MCF 10A (cell line): ENCODE data around the gene P2RX3. TPM values are rescaled to one million over a fixed set of nuclear protein-coding genes. Genes with fewer than 3 reads are reported as not detected.
"Not testable (repeated sequence)": the region's sequence is repeated elsewhere in the genome, so short reads cannot be mapped to it uniquely, and the experiment has no call there.

Experiments used
- BruUV-seq: library from RNA; stranded (reverse); fragments of 400-500 nt; replicated peaks from 2 replicates; lab custom pipeline; 2021; lab: Mats Ljungman, UMichigan
- CTCF ChIA-PET: fragments of 300-600 bp; sonication (Branson Sonifier 250); formaldehyde crosslinking; extraction: SDS; loops from one replicate; lab custom pipeline; 2021; ENCODE audit warnings: antibody characterized with exemption, inconsistent platforms; lab: Yijun Ruan, JAX
- POLR2A ChIA-PET: fragments of 300-600, 350-650 bp; sonication (Branson Sonifier 250); formaldehyde crosslinking; extraction: SDS; loops from one replicate; lab custom pipeline; 2020; ENCODE audit warnings: antibody characterized with exemption, inconsistent platforms; lab: Yijun Ruan, JAX
- DNase-seq: peaks from one replicate; pipeline ENCODE4 v3.0.0-alpha.2; 2018; ENCODE audit not compliant: unreplicated experiment
- H3K27ac Mint-ChIP-seq: one replicate; pipeline ENCODE4 v1.8.0; 2022; ENCODE audit warnings: mild to moderate bottlenecking, low read depth, mixed read lengths; ENCODE audit not compliant: unreplicated experiment
- H3K27me3 Mint-ChIP-seq: one replicate; pipeline ENCODE4 v1.8.0; 2022; ENCODE audit warnings: mixed read lengths; ENCODE audit not compliant: insufficient read depth, unreplicated experiment
- H3K36me3 Mint-ChIP-seq: one replicate; pipeline ENCODE4 v1.8.0; 2022; ENCODE audit warnings: mild to moderate bottlenecking, moderate library complexity, mixed read lengths; ENCODE audit not compliant: insufficient read depth, unreplicated experiment
- H3K4me1 Mint-ChIP-seq: one replicate; pipeline ENCODE4 v1.8.0; 2022; ENCODE audit warnings: mixed read lengths; ENCODE audit not compliant: insufficient read depth, unreplicated experiment
- H3K4me3 Mint-ChIP-seq: one replicate; pipeline ENCODE4 v1.8.0; 2022; ENCODE audit warnings: mild to moderate bottlenecking, moderate library complexity, mixed read lengths; ENCODE audit not compliant: unreplicated experiment
- H3K9me3 Mint-ChIP-seq: one replicate; pipeline ENCODE4 v1.8.0; 2022; ENCODE audit warnings: mixed read lengths; ENCODE audit not compliant: unreplicated experiment
- intact Hi-C: fragments of 100-400 bp; cut with micrococcal nuclease; formaldehyde crosslinking; loops from 2 replicates; pipeline ENCODE4 v1.14.1; 2022
- total RNA-seq: library from RNA; stranded (reverse); gene quantifications from 2 replicates; pipeline ENCODE4 v1.2.3, GENCODE V29; 2022
- TF ChIP-seq, protein P1 (sequence below): fragments of 200-600 bp; IDR thresholded peaks from one replicate; pipeline ENCODE4 v1.8.0; 2022; ENCODE audit warnings: antibody characterized with exemption, mild to moderate bottlenecking; ENCODE audit not compliant: unreplicated experiment

Gene P2RX3
- total RNA-seq, 1 experiment from 2014 or later, result not detected

DNA sequence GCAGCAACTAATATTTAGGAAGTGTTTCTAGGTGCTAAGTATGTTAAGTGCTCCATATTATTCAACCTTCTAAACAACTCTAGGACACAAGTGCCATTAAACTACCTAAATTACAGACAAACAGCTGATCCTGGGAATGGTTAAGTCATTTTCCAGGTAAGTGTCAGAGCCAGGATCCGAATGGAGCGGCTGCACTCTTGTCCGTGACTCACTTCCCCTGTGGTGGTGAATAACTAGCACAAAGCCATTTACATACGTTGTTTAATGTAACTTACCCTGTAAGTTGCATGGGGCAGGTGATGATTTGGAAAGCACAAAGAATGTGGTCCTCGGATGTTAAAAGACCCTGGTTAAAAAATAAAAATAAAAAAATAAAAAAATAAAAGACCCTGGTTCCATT lies 61.1 kb downstream of the P2RX3 start:
- DNase-seq, result peak; percentile 42
- Mint-ChIP-seq H3K4me1 (no peaks in the 10 kb centered on the region), H3K9me3 (no peaks in the 10 kb centered on the region), H3K4me3 (no peak overlapping the region), H3K27me3 (no peaks in the 10 kb centered on the region), H3K27ac (no peak overlapping the region), H3K36me3 (peaks cover 1% of the 10 kb centered on the region)
- BruUV-seq, result no TSS peak
- intact Hi-C loops, result no loop called here
- TF ChIP-seq, protein P1, sequence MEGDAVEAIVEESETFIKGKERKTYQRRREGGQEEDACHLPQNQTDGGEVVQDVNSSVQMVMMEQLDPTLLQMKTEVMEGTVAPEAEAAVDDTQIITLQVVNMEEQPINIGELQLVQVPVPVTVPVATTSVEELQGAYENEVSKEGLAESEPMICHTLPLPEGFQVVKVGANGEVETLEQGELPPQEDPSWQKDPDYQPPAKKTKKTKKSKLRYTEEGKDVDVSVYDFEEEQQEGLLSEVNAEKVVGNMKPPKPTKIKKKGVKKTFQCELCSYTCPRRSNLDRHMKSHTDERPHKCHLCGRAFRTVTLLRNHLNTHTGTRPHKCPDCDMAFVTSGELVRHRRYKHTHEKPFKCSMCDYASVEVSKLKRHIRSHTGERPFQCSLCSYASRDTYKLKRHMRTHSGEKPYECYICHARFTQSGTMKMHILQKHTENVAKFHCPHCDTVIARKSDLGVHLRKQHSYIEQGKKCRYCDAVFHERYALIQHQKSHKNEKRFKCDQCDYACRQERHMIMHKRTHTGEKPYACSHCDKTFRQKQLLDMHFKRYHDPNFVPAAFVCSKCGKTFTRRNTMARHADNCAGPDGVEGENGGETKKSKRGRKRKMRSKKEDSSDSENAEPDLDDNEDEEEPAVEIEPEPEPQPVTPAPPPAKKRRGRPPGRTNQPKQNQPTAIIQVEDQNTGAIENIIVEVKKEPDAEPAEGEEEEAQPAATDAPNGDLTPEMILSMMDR, result no peak
- POLR2A ChIA-PET, result no interaction called here
- CTCF ChIA-PET, result interaction anchor here (0.9 to 1.0 kb wide), 2 partner anchors 30 to 53 kb away, joined by 3 read pairs; no protein-coding TSS in a partner anchor

DNA sequence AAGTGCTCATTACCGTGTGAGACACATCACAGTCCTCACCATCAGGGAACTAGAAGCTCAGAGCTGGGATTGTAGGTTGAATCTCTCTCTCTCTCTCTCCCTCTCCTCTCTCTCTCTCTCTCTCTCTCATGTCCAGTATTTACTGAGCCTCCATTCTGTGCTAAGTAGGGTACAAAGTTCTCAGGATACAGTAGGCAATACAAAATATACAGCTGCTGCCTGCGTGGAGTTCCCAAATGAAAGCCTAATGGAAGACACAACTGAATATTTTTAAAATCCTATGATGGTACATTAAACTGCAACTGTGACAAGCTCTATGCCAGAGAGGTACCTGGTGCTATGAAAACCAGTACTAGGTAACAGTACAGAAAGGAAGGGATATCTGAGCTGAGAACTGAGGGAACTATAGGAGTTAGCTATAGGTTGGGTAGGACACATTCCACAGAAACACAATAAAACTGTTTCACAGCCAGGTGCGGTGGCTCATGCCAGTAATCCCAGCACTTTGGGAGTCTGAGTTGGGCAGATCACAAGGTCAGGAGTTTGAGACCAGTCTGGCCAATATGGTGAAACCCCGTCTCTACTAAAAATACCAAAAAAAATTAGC lies 61.9 kb downstream of the P2RX3 start:
- TF ChIP-seq, protein P1, result no peak
- Mint-ChIP-seq H3K4me1 (no peaks in the 10 kb centered on the region), H3K27me3 (no peaks in the 10 kb centered on the region), H3K36me3 (peaks cover 10% of the 10 kb centered on the region), H3K9me3 (no peaks in the 10 kb centered on the region), H3K27ac (no peak overlapping the region), H3K4me3 (no peak overlapping the region)
- POLR2A ChIA-PET, result interaction anchor here (0.7 to 1.5 kb wide), 3 partner anchors 16 to 26 kb away, joined by 3 to 4 read pairs (median 3); no protein-coding TSS in a partner anchor
- no TSS peak for BruUV-seq
- CTCF ChIA-PET, result interaction anchor here (0.7 to 1.6 kb wide), 4 partner anchors 31 to 60 kb away, joined by 3 to 6 read pairs (median 3); no protein-coding TSS in a partner anchor
- intact Hi-C loops, result no loop called here
- no peak for DNase-seq

DNA sequence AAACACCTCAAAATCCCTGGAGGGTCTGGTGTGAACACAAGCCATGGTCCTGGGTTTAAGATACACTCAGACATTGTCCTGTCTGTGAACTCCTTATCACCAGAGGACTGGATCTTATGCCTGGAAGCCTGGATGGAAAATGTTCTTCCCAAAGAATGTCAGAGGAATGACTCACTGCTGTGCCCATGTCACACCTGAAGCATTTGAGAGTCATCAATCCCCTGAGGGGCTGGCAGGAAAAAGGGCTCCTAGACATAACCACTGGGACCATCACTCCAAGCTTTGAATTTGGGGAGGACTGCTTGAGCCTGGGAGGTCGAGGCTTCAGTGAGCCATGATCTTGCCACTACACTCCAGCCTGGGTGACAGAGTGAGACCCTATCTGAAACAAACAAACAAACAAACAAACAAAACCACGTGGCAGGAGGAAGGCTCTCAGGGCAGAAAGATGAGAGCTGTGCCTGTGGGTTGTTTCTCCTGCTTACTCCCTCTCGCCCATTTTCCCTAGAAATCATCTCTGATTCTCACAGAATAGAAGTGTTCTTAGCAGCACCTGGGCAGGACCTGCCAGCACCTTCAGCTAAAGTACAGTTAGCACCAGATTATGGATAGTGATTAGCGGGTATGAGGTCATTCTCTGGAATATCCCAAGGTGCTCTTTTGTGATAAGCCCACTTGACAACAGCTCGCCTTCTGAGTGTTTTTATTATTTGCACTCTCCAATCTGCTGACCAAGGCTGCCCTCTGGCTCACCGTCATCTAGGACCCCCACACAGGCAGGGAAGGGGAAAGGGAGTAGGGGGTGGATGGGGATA lies 64.2 kb downstream of the P2RX3 start:
- H3K36me3 Mint-ChIP-seq, result peaks cover 22% of the 10 kb centered on the region
- peak; percentile 27 for DNase-seq
- BruUV-seq, result no TSS peak
- no peaks in the 10 kb centered on the region for H3K9me3 Mint-ChIP-seq
- ChIA-PET POLR2A (interaction anchor here (0.6 kb wide), 1 partner anchor 134 kb away, joined by 3 read pairs; no protein-coding TSS in a partner anchor), CTCF (interaction anchor here (1.2 kb wide), 1 partner anchor 358 kb away, joined by 3 read pairs; no protein-coding TSS in a partner anchor)
- H3K27me3 Mint-ChIP-seq, result no peaks in the 10 kb centered on the region
- TF ChIP-seq, protein P1, result no peak
- H3K4me1 Mint-ChIP-seq, result peaks cover 6% of the 10 kb centered on the region
- no peak overlapping the region for H3K27ac Mint-ChIP-seq
- no peak overlapping the region for H3K4me3 Mint-ChIP-seq
- intact Hi-C loops, result no loop called here

DNA sequence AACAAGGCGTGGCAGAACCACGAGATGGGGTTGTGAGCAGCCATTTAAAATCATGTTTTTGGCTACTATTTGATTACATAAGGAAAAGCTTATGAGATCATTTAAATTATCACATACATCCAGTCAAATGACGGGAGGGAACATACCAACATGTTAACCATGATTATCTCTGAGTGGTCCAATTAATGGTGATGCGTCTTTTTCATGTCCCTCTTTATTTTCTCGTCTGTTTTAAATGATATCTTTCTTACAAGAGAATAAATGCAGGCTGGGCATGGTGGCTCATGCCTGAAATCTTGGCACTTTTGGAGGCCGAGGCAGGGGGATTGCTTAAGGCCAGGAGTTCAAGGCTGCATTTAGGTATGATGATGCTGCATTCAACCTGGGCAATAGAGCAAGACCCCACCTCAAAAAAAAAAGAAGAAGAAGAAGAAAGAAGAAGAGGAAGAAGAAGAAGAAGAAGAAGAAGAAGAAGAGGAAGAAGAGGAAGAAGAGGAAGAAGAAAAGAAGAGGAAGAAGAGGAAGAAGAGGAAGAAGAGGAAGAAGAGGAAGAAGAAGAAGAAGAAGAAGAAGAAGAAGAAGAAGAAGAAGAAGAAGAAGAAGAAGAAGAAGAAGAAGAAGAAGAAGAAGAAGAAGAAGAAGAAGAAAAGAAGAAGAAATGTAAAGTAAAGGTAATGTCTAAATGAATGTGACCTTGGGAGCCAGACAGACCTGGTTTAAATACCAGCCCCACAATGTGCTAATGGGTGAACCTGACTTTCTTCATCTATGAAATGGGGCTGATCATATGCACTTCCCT lies 65.0 kb downstream of the P2RX3 start:
- H3K4me3 Mint-ChIP-seq, H3K27ac Mint-ChIP-seq, H3K4me1 Mint-ChIP-seq, POLR2A ChIA-PET, H3K9me3 Mint-ChIP-seq, BruUV-seq, DNase-seq, intact Hi-C loops, H3K27me3 Mint-ChIP-seq: not testable (repeated sequence)
- CTCF ChIA-PET, result interaction anchor here (1.2 kb wide), 1 partner anchor 357 kb away, joined by 3 read pairs; no protein-coding TSS in a partner anchor
- peaks cover 30% of the 10 kb centered on the region for H3K36me3 Mint-ChIP-seq
